ENCODE data around the gene CA10. TPM values are rescaled to one million over a fixed set of nuclear protein-coding genes. Genes with fewer than 3 reads are reported as not detected.
A peak's percentile ranks its signal among the peaks of the same experiment; 100 is the strongest.

The CA10 gene
- total and polyA plus RNA-seq, 9 of the 15 experiments (the other 6 are each of a cell fraction or from before 2014, with no cell fraction given), result not detected

DNA sequence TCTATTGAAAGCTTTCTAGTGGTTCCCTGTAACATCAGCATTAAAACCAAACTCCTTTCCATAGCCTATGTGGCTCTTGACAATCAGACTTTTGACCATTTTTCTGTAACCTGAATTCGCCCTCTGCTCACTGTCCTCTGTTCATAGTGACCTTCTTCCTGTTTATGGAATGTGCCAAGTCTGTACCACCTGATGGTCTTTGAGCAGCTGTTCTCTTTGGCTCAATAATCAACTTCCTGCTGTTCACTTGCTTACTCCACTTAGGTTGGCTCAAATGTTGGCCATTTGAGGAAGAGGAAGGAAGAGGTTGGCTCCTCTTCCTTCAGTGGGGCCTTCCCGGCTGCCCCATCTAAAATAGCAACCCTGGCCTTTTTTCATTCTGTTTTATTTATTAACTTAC lies 251.5 kb downstream of the CA10 start:
- no peak overlapping the region for H3K4me3 ChIP-seq
- 0% methylated on average over 2 of the region's 2 CpGs for WGBS (ENCODE audit: insufficient coverage, low coverage, missing lambda C conversion rate)
- H3K27ac ChIP-seq (ENCODE audit: extremely low read depth, low read depth, low read length), result no peak overlapping the region
- FAIRE-seq (no peak), DNase-seq (ENCODE audit: extremely low read depth in 1 of 4, low spot score in 3 of 4) (no peak), ATAC-seq (no peak)
- no peak overlapping the region for H3K4me2 ChIP-seq (ENCODE audit: insufficient read depth, low read length)
- no peaks in the 10 kb centered on the region for H3K79me2 ChIP-seq (ENCODE audit: control insufficient read depth, insufficient read depth, low read length)
- H3K4me1 ChIP-seq (replicated peaks in 1 of 2; ENCODE audit: control insufficient read depth in 2 of 2, insufficient read depth in 2 of 2, low read length in 2 of 2), result no peaks in the 10 kb centered on the region
- no peaks in the 10 kb centered on the region for H3K36me3 ChIP-seq (ENCODE audit: control insufficient read depth, insufficient read depth, low read length)
- H3K27me3 ChIP-seq (ENCODE audit: control insufficient read depth in 2 of 2, insufficient read depth in 2 of 2, low read length in 2 of 2), result no peaks in the 10 kb centered on the region
- no peaks in the 10 kb centered on the region for H4K20me1 ChIP-seq (replicated peaks; ENCODE audit: control insufficient read depth, insufficient read depth, low read length)
- H3K9me1 ChIP-seq (ENCODE audit: control insufficient read depth, insufficient read depth, low read length), result no peaks in the 10 kb centered on the region
- TF ChIP-seq, protein P1, sequence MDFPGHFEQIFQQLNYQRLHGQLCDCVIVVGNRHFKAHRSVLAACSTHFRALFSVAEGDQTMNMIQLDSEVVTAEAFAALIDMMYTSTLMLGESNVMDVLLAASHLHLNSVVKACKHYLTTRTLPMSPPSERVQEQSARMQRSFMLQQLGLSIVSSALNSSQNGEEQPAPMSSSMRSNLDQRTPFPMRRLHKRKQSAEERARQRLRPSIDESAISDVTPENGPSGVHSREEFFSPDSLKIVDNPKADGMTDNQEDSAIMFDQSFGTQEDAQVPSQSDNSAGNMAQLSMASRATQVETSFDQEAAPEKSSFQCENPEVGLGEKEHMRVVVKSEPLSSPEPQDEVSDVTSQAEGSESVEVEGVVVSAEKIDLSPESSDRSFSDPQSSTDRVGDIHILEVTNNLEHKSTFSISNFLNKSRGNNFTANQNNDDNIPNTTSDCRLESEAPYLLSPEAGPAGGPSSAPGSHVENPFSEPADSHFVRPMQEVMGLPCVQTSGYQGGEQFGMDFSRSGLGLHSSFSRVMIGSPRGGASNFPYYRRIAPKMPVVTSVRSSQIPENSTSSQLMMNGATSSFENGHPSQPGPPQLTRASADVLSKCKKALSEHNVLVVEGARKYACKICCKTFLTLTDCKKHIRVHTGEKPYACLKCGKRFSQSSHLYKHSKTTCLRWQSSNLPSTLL (IDR thresholded peaks at IDR 0.05), result no peak
- no peak overlapping the region for H3K9ac ChIP-seq (ENCODE audit: insufficient read depth in 1 of 2, low read depth in 2 of 2, low read length in 2 of 2)
- ChIA-PET CTCF (ENCODE audit: low intra/inter-chr PET ratio) (no interaction called here), POLR2A (no interaction called here)
- BruUV-seq (replicated peaks), result no TSS peak
- in situ Hi-C loops (cut with MboI), result no loop called here
- no peaks in the 10 kb centered on the region for H3K9me3 ChIP-seq (replicated peaks; ENCODE audit: control insufficient read depth, insufficient read depth, low read depth, low read length)
- H2AFZ ChIP-seq (ENCODE audit: low read depth, low read length), result no peak overlapping the region
- intact Hi-C loops (cut with micrococcal nuclease), result no loop called here

DNA sequence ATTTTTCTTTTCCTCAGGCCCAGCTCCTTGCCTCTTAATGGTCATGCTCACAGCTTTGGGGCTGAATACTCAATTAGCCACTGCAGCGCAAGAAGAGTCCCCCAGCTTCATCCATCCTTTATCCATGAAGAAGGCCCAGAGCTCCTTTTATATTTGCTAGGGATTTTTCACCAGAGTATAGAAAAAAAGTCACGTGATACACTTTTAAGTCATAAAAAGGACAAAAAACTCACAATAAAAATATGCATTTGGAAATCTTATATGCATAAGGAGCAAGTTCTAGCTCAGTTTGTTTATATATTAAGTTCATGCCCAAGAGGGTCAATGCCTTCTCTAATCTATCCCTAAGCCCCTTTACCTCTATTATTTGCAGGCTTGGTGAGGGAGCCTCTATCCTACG lies 254.1 kb downstream of the CA10 start:
- POLR2A ChIA-PET, result no interaction called here

More for the DNA sequence above, 254.1 kb downstream of the CA10 start:
- Histone ChIP-seq H3K9me3 (replicated peaks; ENCODE audit: control insufficient read depth, insufficient read depth, low read depth, low read length) (no peaks in the 10 kb centered on the region), H4K20me1 (replicated peaks; ENCODE audit: control insufficient read depth, insufficient read depth, low read length) (no peaks in the 10 kb centered on the region), H2AFZ (ENCODE audit: low read depth, low read length) (no peak overlapping the region), H3K9ac (ENCODE audit: insufficient read depth in 1 of 2, low read depth in 2 of 2, low read length in 2 of 2) (no peak overlapping the region), H3K4me3 (no peak overlapping the region), H3K9me1 (ENCODE audit: control insufficient read depth, insufficient read depth, low read length) (no peaks in the 10 kb centered on the region), H3K27ac (ENCODE audit: extremely low read depth, low read depth, low read length) (no peak overlapping the region), H3K4me2 (ENCODE audit: insufficient read depth, low read length) (no peak overlapping the region), H3K36me3 (ENCODE audit: control insufficient read depth, insufficient read depth, low read length) (no peaks in the 10 kb centered on the region), H3K79me2 (ENCODE audit: control insufficient read depth, insufficient read depth, low read length) (no peaks in the 10 kb centered on the region), H3K4me1 (replicated peaks in 1 of 2; ENCODE audit: control insufficient read depth in 2 of 2, insufficient read depth in 2 of 2, low read length in 2 of 2) (no peaks in the 10 kb centered on the region), H3K27me3 (ENCODE audit: control insufficient read depth in 2 of 2, insufficient read depth in 2 of 2, low read length in 2 of 2) (no peaks in the 10 kb centered on the region)
- BruUV-seq (replicated peaks), result no TSS peak
- TF ChIP-seq, protein P2, sequence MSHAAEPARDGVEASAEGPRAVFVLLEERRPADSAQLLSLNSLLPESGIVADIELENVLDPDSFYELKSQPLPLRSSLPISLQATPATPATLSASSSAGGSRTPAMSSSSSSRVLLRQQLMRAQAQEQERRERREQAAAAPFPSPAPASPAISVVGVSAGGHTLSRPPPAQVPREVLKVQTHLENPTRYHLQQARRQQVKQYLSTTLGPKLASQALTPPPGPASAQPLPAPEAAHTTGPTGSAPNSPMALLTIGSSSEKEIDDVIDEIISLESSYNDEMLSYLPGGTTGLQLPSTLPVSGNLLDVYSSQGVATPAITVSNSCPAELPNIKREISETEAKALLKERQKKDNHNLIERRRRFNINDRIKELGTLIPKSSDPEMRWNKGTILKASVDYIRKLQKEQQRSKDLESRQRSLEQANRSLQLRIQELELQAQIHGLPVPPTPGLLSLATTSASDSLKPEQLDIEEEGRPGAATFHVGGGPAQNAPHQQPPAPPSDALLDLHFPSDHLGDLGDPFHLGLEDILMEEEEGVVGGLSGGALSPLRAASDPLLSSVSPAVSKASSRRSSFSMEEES (CRISPR knock-in tag; IDR thresholded peaks at IDR 0.05), result peak; percentile 87
- TF ChIP-seq, protein P3, sequence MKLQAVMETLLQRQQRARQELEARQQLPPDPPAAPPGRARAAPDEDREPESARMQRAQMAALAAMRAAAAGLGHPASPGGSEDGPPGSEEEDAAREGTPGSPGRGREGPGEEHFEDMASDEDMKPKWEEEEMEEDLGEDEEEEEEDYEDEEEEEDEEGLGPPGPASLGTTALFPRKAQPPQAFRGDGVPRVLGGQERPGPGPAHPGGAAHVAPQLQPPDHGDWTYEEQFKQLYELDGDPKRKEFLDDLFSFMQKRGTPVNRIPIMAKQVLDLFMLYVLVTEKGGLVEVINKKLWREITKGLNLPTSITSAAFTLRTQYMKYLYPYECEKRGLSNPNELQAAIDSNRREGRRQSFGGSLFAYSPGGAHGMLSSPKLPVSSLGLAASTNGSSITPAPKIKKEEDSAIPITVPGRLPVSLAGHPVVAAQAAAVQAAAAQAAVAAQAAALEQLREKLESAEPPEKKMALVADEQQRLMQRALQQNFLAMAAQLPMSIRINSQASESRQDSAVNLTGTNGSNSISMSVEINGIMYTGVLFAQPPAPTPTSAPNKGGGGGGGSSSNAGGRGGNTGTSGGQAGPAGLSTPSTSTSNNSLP (IDR thresholded peaks at IDR 0.05; ENCODE audit: borderline replicate concordance, low read depth, low read length), result no peak
- ATAC-seq, result no peak
- in situ Hi-C loops (cut with MboI), result no loop called here
- intact Hi-C loops (cut with micrococcal nuclease), result no loop called here
- CTCF ChIA-PET (ENCODE audit: low intra/inter-chr PET ratio), result no interaction called here
- DNase-seq (ENCODE audit: extremely low read depth in 1 of 4, low spot score in 3 of 4), result no peak
- no peak for FAIRE-seq
- 0% methylated on average over 3 of the region's 3 CpGs for WGBS (ENCODE audit: insufficient coverage, low coverage, missing lambda C conversion rate)

Measured in K562 (cell line).